ENCODE measurements around the gene CXADR.

CXADR gene

DNA sequence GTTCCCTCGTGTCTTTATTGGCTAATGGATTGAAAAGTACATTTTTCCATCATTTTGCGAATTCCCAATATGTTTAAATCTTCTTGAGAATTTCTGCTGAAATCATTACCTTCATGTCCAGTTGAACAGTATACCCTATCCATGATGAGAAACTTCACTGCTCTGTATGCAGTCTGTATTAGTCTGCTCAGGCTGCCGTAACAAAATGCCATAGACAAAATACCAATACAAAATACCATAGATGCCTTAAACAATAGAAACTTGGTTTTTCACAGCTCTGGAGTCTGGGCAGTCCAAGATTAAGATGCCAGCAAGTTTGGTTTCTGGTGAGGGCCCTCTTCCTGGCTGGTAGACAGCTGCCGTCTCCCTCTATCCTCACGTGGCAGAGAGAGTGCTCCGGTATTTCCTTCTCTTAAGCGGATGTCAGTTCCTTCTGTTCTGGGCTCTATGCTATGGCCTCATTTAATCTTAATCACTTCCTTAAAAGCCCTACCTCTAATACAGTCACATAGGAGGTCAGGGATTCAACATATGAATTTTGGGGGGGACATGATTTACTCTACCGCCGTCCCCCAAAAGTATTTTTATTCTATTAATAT lies 27.0 kb downstream of the CXADR start:
- ChIA-PET POLR2A (no interaction called here), CTCF (no interaction called here)
- DNase-seq (ENCODE audit: extremely low spot score) = no peak
- TF ChIP-seq, protein P1, sequence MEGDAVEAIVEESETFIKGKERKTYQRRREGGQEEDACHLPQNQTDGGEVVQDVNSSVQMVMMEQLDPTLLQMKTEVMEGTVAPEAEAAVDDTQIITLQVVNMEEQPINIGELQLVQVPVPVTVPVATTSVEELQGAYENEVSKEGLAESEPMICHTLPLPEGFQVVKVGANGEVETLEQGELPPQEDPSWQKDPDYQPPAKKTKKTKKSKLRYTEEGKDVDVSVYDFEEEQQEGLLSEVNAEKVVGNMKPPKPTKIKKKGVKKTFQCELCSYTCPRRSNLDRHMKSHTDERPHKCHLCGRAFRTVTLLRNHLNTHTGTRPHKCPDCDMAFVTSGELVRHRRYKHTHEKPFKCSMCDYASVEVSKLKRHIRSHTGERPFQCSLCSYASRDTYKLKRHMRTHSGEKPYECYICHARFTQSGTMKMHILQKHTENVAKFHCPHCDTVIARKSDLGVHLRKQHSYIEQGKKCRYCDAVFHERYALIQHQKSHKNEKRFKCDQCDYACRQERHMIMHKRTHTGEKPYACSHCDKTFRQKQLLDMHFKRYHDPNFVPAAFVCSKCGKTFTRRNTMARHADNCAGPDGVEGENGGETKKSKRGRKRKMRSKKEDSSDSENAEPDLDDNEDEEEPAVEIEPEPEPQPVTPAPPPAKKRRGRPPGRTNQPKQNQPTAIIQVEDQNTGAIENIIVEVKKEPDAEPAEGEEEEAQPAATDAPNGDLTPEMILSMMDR (IDR thresholded peaks at IDR 0.05; ENCODE audit: control extremely low read depth, extremely low read depth, low read depth, missing control alignments) = no peak

DNA sequence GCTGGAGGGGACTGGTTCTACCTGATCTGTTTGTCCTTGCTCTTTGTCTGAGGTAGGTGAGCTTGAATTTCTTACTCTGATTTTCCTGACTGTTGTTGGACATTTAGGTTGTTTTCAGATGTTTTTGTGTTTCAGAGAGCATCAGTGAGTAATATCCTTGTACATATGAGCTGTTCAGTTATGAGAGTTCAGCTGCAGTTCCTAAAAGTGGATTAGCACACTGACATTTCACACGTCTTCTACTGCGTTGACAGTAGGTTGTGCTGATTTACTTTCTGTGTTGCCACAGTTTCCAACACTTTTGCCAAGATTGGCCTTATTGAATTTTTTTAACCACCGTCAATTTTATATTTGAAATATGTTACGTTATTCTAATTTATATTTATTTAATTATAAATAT lies 27.7 kb downstream of the CXADR start:
- ChIA-PET POLR2A (no interaction called here), CTCF (no interaction called here)
- TF ChIP-seq, protein P1 (IDR thresholded peaks at IDR 0.05; ENCODE audit: control extremely low read depth, extremely low read depth, low read depth, missing control alignments) = no peak
- no peak for DNase-seq (ENCODE audit: extremely low spot score)

DNA sequence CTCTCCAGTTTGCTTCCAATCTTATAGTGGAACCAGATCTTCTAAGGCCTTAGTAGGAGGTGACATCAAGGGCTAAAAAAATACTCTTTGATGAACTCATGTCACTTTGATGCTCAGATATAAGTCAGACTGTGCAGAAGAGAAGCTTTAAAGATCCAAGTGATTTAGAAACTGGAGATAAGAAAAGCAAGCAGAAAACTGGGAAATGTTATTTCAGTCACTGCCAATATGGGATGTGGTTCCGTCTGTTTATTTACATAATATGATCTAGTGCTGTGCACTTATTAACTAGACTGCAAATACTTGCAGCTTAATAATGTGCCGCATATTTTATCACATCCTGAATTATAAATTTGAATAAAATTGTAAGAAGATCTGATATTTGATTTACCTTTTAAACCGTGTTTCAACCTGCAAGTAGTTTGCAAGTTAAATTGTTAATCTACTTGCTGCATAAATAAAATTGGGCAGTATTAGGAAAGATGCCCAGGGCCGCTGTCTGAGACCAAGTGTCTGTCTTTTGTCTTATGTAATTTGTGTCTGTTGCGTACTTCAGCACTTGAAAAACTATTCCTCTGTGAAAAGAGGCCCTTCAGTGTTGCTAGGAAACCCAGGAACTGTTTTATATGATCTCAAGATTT lies 29.6 kb downstream of the CXADR start:
- no peak for DNase-seq (ENCODE audit: extremely low spot score)
- POLR2A ChIA-PET = no interaction called here
- CTCF ChIA-PET = interaction anchor here (0.9 kb wide), 1 partner anchor 9 kb away, joined by 5 read pairs; no protein-coding TSS in a partner anchor
- TF ChIP-seq, protein P1 (IDR thresholded peaks at IDR 0.05; ENCODE audit: control extremely low read depth, extremely low read depth, low read depth, missing control alignments) = no peak

DNA sequence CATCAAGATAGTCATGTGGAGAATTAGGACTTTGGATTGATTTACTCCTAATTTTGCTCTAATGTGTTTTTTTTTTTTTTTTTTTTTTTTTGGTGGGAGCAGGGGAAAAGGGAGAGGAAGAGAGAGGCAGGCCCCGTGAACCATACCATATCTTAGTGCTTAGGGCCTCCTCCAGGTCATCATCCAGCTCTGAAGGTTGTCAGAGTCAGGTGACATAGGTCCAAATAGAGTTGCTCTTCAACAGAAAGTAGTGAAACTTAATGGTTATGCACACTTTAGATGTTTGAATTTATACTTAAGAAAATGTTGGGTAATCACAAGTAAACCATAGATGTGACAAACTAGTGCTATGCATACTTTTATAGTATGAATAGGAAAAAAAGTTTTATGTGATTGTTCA lies 32.2 kb downstream of the CXADR start:
- ChIA-PET CTCF (no interaction called here), POLR2A (no interaction called here)
- TF ChIP-seq, protein P1 (IDR thresholded peaks at IDR 0.05; ENCODE audit: control extremely low read depth, extremely low read depth, low read depth, missing control alignments) = no peak
- no peak for DNase-seq (ENCODE audit: extremely low spot score)

DNA sequence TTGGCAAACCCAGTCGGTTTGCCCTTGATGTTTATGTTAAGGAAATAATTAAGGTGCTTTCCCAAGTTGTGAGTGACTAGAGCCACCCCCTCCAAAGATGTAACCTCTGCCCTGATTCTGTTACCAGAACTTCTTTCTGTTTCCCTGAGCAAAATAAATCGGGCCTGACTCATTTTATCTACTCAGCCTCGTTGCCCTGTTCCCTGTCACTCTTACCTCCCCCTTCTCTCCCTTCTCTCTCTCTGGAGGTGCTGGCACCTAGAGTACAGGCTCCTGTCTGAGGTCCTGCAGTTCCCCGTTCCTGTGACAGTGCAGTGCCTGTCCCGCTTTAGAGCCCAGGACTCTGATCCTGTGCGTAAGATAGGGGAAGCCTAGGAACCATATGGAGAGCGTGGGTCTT lies 35.4 kb downstream of the CXADR start:
- POLR2A ChIA-PET = no interaction called here
- TF ChIP-seq, protein P1 (IDR thresholded peaks at IDR 0.05; ENCODE audit: control extremely low read depth, extremely low read depth, low read depth, missing control alignments) = no peak
- CTCF ChIA-PET = interaction anchor here (1.2 to 1.3 kb wide), 2 partner anchors 37 to 376 kb away, joined by 4 to 8 read pairs; no protein-coding TSS in a partner anchor
- no peak for DNase-seq (ENCODE audit: extremely low spot score)

DNA sequence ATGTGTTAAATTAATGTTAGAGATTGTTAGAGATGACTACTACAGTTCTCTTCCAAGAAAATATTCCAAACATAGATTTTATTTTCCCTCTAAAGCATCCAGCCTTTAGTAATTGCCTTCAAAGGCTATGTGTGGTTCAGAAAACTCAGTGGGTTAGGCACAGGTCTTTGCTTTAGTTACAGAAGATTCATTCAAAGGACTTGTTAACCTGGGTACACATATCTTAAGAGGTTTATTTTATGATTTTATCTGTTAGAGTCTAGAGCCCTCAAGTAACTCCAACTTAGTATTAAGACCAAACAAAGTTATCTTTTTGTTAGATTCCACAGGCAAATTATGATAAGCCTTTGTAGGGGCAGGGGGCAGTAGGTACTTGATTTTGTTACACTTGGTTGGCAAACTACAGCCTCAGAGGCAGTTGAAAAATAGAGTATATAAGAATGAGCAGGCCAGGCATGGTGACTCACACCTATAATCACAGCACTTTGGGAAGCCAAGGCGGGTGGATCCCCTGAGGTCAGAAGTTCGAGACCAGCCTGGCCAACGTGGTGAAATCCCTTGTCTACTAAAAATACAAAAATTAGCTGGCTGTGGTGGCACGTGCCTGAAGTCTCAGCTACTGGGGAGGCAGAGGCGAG lies 37.9 kb downstream of the CXADR start:
- ChIA-PET POLR2A (no interaction called here), CTCF (no interaction called here)
- no peak for DNase-seq (ENCODE audit: extremely low spot score)
- TF ChIP-seq, protein P1 (IDR thresholded peaks at IDR 0.05; ENCODE audit: control extremely low read depth, extremely low read depth, low read depth, missing control alignments) = no peak

All from GM10248 (cell line).